HG03521 (cell line): Measurements from ENCODE around the gene CASP1.
A peak's percentile ranks its signal among the peaks of the same experiment; 100 is the strongest.
"Not testable (repeated sequence)": the region's sequence is repeated elsewhere in the genome, so short reads cannot be mapped to it uniquely, and the experiment has no call there.

Experiments used
- ATAC-seq: cut with Tn5 transposase; IDR thresholded peaks from one replicate; pipeline ENCODE4 v1.9.1; 2021; ENCODE audit warnings: mild to moderate bottlenecking, moderate library complexity; ENCODE audit not compliant: unreplicated experiment

CASP1 gene

DNA sequence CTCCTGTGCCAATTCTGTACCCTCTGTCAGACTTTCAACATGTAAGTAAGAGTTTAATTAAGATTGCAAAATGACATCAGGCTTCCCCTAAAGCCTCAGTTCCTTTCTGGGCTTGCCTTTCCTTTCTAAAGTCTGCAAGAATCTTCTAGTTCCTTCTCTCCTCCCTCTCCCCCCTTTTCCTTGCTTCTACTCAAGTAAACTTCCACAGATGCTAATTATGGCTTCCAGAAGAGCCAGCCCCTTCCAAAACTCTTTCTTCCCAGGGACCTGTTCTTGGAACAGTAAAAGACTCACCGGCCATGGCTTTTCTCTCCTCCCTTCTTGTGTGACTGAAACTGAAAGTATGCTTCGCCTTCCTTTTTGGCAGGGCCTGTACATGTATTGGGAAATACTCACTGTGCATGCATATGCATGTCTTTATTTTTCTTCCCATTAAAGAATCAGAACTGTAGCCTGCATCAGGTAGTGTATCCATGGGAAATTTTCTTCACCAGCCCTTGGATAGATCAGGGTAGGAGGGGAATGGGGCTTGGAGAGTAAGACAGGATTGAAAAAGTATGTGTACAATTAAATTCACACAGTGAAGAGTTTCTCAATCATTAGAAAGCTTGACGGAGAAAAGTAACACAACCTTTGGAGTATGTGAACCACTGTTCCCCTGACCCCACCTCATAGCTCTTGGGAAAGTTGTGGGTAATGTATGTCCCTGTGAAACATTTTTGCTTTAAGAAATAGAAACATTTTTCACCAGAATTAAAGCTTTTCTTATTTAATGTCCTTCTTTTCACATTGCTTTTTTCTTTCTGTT is at the start of gene CASP1:
Gene CASP1 (minus strand): TSS at position 332 of the 808 bp plus-strand sequence. CDS start 31 bp downstream, at position 301.
- ATAC-seq: peak; percentile 86

DNA sequence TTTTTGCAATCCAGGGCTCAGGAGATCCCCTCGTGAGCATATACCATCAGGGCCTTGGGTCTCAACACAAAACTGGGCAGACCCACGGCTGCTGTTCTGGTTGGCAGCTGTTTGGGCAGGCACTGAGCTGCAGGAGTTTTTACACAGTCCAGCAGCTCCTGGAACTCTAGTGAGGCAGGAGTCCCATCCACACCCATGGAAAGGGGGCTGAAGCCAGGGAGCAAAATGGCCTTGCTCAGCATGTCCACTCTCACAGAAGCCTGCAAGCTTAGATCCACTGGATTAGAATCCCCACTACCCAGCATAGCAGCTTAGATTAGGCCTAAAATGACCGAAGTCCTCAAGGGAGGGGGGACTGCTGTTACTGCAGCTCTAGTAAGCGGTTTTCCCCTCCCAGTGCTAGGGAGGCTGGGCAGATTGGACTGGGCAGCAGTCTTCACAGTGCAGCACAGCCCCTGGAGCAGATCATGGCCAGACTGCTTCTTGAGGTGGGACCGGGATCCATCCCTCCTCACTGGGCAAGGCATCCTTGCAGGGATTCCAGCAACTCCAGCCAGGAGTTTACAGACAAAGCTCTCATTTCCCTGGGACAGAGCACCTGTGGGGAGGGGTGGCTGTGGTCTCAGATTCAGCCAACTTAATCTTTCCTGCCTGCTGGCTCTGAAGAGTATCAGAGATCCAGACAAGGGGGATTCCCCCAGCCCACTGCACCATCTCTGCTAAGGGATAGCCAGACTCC is 46.6 kb upstream of the CASP1 start:
- ATAC-seq: no peak

DNA sequence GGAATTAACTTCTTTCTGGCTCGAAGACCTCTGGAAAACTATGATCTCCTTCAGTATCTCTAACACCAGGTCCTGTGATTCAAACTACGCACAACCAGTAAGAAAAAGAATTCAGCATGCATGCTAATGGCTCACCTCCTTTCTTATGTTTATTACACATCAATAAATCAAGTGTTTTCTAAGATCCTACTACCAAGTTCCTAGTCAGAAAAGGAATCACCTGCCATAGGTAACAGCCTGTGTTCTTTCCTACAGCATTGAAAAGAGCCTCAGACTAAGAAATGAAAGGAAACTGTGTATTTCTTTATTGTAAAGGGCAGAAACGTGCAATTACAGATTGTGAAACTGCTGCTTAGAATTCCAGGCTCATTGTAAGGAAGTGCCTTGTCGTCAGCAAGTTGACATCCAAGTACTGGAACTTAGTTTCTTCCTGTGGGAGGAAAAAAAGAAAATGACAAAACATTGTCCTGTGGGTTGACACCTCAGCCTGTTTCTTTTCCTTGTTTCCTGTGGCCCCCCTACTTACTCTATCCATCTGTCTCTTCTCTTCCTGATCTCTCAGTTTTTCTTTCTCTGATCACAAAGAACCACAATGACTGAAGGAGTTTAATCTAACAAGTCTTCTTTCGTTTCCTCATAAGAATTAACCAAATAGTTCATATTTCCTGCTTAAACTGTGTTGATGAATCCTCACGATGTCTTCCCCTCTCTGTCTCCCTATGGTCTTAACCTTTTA is 45.4 kb upstream of the CASP1 start:
- ATAC-seq: not testable (repeated sequence)

DNA sequence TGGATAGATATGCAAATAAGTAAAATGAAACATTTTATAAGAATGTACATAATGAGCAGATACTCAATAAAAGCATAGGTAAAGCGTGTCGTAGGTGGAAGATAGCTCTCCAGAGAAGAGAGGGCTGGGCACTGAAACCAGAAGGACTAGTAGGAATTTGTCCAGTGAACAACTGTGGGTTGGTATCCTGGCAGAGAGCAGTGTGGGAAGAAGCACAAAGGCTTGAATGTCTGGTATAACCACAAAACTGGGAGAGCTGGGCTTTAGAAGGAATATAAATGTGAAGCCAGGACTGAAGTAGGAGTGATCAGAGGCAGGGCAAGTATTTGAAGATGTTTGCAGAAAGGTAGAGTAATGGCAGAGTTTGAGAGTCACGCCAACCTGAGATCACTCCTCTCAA is 43.3 kb upstream of the CASP1 start:
- ATAC-seq: no peak

- ATAC-seq: not testable (repeated sequence)
Measured at GRCh38 chr11:105077141-105077790, 42.3 kb upstream of the CASP1 start.

GRCh38 chr11:105074166-105074530 is 39.2 kb upstream of the CASP1 start:
- ATAC-seq: no peak

DNA sequence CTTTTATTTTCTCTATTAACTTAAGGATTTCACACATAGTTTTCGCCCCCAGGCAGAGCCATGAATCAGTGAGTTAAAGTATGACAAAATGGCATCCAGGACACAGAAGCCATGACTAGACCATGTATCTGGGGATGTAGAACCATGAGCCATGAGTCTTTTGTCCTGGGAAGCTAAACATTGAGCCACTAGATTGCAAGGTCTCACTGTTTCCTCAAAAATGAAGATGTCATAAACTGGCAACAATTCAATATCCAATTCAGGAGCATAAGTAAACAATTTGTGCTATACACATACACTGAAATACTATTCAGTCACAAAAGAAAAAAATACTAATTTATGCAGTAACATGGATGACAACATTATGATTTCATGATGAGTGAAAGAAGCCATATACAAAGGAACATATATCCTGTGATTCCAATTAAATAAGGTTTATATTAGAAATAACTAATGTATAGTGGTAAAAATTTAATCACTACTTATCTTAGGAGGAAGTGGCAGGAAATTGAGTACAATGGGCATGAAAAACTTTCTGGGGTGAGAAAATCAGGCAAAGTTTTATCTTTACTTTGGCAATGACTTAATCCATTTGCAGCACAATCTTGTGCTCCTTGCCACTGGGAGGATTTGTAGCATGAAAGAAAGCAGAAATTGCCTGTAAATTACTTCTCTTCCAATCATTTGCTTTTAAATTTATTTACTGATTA is 38.7 kb upstream of the CASP1 start:
- no peak for ATAC-seq

- not testable (repeated sequence) for ATAC-seq
Measured at GRCh38 chr11:105072080-105072479, 37.1 kb upstream of the CASP1 start.

DNA sequence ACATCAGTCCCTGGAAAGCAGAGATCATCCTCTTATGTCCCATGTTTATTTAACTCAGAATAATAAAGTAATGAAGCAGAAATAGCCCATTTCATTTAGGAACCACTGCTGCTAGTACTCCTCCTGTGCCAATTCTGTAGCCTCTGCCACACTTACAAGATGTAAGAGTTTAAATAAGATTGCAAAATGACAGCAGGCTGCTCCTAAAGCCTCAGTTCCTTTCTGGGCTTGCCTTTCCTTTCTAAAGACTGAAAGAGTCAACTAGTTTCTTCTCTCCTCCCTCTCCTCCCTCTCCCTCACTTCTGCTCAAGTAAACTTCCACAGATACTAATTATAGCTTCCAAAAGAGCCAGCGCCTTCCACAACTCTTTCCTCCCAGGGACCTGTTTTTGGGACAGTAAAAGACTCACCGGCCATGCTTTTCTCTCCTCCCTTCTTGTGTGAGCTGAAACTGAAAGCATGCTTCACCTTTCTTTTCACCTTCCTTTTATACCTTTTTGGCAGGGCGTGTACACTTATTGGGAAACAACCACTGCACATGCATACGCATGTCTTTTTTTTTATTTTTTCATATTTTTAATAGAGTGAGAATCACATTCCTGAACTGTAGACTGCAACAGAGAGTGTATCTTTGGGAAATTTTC is 36.3 kb upstream of the CASP1 start:
- no peak for ATAC-seq

GRCh38 chr11:105070306-105070705 is 35.4 kb upstream of the CASP1 start:
- ATAC-seq: no peak

DNA sequence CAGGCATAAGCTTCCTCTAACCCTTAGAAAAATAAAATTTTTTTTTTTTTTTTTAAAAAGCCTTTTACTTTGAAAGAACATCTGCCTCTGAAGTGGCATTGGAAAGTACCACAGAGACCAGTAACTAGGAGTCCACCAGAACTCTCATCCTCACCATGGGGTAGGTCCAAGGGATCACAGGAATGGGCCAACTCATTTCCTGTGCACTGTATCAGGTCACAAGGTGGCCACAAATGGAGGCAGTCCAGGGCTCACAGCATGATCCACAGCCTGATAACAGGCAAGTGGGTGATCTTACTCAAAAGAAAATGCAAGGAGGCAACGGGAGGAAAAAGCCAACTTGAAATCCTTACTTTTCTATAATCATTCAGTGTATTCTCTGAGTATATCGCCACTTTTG is 34.8 kb upstream of the CASP1 start:
- not testable (repeated sequence) for ATAC-seq

GRCh38 chr11:105063245-105063941 is 28.4 kb upstream of the CASP1 start:
- ATAC-seq: not testable (repeated sequence)

DNA sequence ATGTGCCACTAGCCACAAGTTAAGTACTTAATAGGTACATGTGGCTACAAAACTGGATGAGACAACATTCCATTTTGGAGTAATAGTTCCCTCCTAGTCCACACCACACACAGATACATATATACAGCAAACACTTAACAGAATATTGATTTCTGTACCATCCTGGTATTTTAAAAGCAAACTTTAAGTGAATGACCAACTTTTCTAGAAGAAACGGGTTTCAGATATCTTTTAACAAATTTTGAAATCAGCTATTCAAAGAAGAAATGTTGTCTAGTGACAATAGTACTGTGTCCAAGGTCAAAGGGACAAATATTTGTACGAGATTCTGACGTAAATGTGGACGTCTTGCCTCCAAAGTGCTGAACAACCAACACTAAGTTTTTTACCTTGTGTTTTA is 22.5 kb upstream of the CASP1 start:
- ATAC-seq: no peak

DNA sequence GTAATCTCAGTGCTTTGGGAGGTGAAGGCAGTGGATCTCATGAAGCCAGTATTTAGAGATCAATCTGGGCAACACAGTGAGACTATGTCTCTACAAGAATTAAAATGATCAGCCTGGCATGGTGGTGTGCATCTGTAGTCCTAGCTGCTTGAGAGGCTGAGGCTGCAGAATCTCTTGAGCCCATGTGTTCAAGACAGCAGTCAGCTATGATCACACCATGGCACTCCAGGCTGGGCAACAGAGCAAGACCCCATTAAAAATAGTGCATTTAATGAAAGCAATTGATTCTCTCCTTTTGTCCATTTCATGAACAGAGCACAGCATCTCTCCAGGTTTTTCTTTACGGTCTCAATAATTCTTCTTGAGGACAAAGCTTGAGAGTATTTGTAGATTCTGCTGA is 21.5 kb upstream of the CASP1 start:
- ATAC-seq: no peak

- ATAC-seq: no peak
Measured at GRCh38 chr11:105054723-105055493, 20.0 kb upstream of the CASP1 start.

DNA sequence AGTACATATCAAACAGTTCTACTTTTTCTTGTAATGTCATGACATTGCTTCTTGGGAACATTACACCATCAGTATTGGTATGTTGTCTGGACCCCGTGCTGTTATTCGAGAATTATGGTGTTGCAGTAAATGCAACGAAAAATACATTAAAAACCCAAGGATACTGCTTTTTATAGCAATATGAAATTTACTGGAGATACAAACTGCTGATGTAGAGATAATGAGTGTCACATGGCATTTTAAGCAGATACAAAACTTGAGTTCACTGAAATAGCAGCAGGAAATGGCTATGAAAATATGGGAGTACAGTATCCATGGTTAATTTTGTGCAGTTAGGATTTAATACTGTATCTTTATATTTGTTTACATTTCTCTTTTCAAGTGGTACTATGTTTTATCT is 17.5 kb upstream of the CASP1 start:
- ATAC-seq: no peak

DNA sequence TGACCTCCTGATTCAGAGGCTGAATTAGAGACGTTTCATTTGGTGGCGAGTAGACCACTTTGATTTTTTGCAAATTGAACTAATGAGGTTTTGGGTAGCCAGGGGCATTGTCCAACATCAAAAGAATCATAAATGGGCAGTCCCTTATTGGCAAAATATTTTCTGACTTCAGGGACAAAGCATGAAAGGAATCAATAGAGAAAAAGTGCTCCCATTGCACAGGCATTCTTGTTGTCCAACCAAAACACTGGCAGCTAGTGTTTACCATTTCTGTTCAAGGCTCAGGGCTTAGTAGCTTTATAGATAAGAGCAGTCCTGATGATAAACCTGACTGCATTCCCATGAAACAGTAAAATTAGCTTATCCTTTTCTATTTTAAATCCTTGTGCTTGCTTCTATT is 16.6 kb upstream of the CASP1 start:
- ATAC-seq: no peak

DNA sequence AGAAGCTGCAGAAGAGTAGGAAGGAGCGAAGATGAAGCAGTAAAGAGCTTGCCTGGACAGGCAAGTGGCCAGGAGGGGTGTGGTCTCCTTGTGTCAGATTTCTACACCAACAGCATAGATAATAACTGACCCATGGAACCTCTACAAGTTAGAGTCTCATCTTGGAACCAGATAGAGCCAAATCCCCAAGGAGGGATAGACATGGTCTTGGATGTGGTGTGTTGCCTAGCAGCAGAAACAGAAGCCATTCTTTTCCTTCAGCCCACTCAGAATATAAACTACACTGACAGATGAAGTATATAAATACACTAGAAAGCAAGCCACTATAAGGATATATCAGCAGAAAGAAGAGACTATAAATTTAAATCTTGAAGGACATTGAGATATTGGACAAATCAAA is 14.5 kb upstream of the CASP1 start:
- no peak for ATAC-seq
